Measurements from ENCODE around the gene PTGES3. TPM values are rescaled to one million over a fixed set of nuclear protein-coding genes. Genes with fewer than 3 reads are reported as not detected.

The PTGES3 gene
- total RNA-seq, 3 donors from 2014 or later: 343 to 400 (median 399) TPM

DNA sequence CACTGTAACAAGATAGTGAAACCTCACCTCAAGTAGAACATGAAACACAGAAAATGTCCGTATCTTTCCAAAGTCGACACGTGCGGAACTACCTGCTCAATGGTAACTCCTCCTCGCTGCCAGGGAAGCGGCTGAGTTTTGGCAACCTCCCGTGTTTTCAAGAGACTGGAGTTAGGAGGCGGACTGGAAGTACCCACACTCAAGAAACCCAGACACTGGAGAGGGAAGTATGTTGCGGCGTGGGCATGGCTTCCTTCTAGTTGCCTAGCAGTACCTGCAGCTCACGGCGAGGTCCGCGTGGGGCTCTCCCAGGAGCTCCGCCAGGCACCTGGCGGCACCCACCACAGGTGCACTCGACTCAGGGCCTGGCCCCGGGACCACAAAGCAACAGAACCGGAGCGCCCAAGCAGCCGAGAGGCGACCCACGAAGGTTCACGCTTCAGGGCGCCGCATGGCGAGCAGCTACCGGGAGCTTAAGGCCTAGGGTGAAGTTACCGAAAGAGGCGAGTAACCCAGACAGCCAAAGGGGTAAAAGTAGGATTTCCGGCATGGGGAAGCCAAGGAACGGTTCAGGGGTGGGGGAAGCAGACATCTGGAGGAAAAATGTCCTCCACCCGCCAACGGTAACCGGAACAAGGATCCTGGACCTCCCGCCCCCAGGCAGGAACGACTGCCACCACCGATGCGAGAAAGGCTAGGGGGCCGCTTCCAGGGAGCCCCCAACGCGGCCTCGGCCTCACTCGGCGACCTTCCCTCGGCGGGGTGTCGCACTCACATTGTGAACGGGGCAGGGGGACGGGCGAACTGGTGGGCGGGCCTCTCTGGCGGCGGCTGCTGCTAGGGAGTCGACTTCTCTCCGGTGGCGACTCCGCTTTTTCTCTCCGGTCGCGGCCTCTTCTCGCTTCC, 608 bp downstream of the PTGES3 start:
- ATAC-seq (peak; percentile 34 to 36), DNase-seq (peak; percentile 53)
- H3K9me3 Mint-ChIP-seq: no peaks in the 10 kb centered on the region
- H3K4me1 Mint-ChIP-seq (ENCODE audit: low read depth): peaks cover 29% of the 10 kb centered on the region
- no peaks in the 10 kb centered on the region for H3K27me3 Mint-ChIP-seq (ENCODE audit: low read depth)
- peak overlapping the region; percentile 100 for H3K4me3 Mint-ChIP-seq
- peaks cover 23% of the 10 kb centered on the region for H3K36me3 Mint-ChIP-seq (ENCODE audit: insufficient read depth)

- DNase-seq (no peak), ATAC-seq (no peak)
- Mint-ChIP-seq H3K9me3 (no peaks in the 10 kb centered on the region), H3K36me3 (ENCODE audit: insufficient read depth) (peaks cover 32% of the 10 kb centered on the region), H3K27me3 (ENCODE audit: low read depth) (no peaks in the 10 kb centered on the region), H3K4me1 (ENCODE audit: low read depth) (peaks cover 50% of the 10 kb centered on the region), H3K4me3 (peak overlapping the region; percentile 100)
Observed at GRCh38 chr12:56684745-56685359, 3.2 kb downstream of the PTGES3 start.

- DNase-seq (no peak), ATAC-seq (no peak)
- no peaks in the 10 kb centered on the region for H3K27me3 Mint-ChIP-seq (ENCODE audit: low read depth)
- H3K9me3 Mint-ChIP-seq: no peaks in the 10 kb centered on the region
- peaks cover 42% of the 10 kb centered on the region for H3K36me3 Mint-ChIP-seq (ENCODE audit: insufficient read depth)
- peaks cover 61% of the 10 kb centered on the region for H3K4me1 Mint-ChIP-seq (ENCODE audit: low read depth)
- H3K4me3 Mint-ChIP-seq: peak overlapping the region; percentile 100
Observed at GRCh38 chr12:56682323-56682722, 5.8 kb downstream of the PTGES3 start.

DNA sequence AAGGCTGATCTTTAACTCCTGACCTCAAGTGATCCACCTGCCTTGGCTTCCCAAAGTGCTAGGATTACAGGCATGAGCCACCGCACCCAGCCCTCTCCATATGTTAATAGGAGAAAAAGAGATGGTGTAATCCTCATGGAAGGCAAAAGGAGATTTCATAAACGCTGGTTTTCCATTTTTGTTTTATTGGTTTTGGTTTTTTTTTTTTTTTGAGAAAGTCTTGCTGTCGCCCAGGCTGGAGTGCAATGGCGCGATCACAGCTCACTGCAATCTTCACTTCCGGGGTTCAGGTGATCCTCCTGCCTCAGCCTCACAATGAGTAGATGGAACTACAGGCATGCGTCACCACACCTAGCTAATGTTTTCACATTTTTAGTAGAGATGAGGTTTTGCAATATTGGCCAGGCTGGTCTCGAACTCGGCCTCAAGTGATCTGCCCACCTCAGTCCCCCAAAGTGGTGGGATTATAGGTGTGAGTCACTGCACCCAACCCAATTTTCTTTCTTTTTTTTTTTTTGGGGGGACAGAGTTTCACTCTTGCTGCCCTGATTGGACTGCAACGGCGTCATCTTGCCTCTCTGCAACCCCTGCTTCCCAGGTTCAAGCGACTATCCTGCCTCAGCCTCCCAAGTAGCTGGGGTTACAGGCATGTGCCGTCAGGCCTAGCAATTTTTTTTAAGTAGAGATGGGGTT, 8.1 kb downstream of the PTGES3 start:
- H3K9me3 Mint-ChIP-seq: no peaks in the 10 kb centered on the region
- peaks cover 37% of the 10 kb centered on the region for H3K36me3 Mint-ChIP-seq (ENCODE audit: insufficient read depth)
- peaks cover 73% of the 10 kb centered on the region for H3K4me1 Mint-ChIP-seq (ENCODE audit: low read depth)
- H3K27me3 Mint-ChIP-seq (ENCODE audit: low read depth): no peaks in the 10 kb centered on the region
- H3K4me3 Mint-ChIP-seq: no peak overlapping the region
- DNase-seq: no peak
- no peak for ATAC-seq

DNA sequence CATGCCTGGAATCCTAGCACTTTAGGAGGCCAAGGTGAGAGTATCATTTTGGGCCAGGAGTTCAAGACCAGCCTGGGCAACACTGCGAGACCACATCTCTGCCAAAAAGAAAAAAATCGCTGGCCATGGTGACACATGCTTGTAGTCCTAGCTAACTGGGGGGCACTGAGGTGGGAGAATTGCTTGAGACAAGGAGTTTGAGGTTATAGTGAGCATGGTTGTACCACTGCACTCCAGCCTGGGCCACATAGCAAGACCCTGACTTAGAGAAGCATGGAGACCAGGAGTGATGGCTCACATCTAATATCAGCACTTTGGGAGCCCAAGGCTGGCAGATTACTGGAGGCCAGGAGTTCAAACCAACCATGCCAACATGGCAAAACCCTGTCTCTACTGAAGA, 9.2 kb downstream of the PTGES3 start:
- peaks cover 25% of the 10 kb centered on the region for H3K36me3 Mint-ChIP-seq (ENCODE audit: insufficient read depth)
- peaks cover 67% of the 10 kb centered on the region for H3K4me1 Mint-ChIP-seq (ENCODE audit: low read depth)
- no peak for ATAC-seq
- H3K4me3 Mint-ChIP-seq: peak overlapping the region; percentile 38
- DNase-seq: no peak
- H3K27me3 Mint-ChIP-seq (ENCODE audit: low read depth): no peaks in the 10 kb centered on the region
- H3K9me3 Mint-ChIP-seq: no peaks in the 10 kb centered on the region

GRCh38 chr12:56677680-56678079, 10.4 kb downstream of the PTGES3 start:
- H3K27me3 Mint-ChIP-seq (ENCODE audit: low read depth): no peaks in the 10 kb centered on the region
- ATAC-seq (peak; percentile 84 to 88), DNase-seq (no peak)
- no peak overlapping the region for H3K4me3 Mint-ChIP-seq
- H3K9me3 Mint-ChIP-seq: no peaks in the 10 kb centered on the region
- H3K36me3 Mint-ChIP-seq (ENCODE audit: insufficient read depth): peaks cover 28% of the 10 kb centered on the region
- peaks cover 71% of the 10 kb centered on the region for H3K4me1 Mint-ChIP-seq (ENCODE audit: low read depth)

DNA sequence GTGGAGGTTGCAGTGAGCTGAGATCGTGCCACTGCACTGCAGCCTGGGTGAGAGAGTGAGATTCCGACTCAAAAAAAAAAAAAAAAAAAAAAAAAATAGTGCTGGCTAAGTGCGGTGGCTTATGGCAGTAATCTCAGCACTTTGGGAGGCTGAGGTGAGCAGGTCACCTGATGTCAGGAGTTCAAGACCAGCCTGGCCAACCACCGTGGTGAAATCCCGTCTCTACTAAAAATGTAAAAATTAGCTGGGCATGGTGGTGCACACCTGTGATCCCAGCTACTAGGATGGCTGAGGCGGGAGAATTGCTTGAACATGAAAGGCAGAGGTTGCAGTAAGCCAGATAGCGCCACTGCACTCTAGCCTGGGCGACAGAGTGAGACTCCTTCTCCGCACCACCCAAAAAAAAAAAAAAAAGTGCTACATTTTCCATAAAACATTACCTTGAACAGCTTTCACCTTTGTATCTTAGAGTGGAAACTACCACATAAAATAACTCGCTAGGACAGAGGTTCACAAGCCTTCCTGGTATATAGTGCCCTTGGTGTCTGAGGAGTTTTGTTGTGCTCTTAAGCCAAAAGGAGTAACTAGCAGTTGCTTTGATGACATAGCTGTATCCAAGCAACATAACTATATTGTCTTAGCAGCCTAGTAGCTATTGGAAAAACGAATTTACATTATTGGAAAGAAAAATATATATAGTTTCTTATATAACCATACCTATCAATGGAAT, 11.1 kb downstream of the PTGES3 start:
- ATAC-seq: peak; percentile 5 to 9
- Mint-ChIP-seq H3K27me3 (ENCODE audit: low read depth) (no peaks in the 10 kb centered on the region), H3K4me3 (no peak overlapping the region), H3K4me1 (ENCODE audit: low read depth) (peaks cover 73% of the 10 kb centered on the region), H3K9me3 (no peaks in the 10 kb centered on the region), H3K36me3 (ENCODE audit: insufficient read depth) (peaks cover 30% of the 10 kb centered on the region)
- DNase-seq: no peak

DNA sequence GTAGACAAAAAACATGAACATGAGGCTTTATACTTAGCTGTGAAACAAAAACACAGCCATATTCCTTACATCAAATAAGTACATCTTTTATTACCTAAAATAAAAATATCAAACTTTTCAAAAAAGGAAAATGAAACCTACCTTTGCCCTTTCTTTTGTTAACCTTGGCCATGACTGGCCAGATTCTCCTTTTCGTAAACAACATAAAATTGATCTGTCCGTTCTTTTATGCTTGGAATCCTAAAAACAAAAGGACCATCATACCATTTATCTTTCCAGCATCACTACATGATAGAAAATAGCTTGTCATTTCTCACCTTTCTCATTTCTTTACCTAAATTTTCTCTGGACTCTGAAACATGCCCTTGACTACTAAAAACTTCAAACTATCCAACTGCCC, 16.5 kb downstream of the PTGES3 start:
- peaks cover 50% of the 10 kb centered on the region for H3K4me1 Mint-ChIP-seq (ENCODE audit: low read depth)
- H3K27me3 Mint-ChIP-seq (ENCODE audit: low read depth): no peaks in the 10 kb centered on the region
- DNase-seq: no peak
- peaks cover 32% of the 10 kb centered on the region for H3K36me3 Mint-ChIP-seq (ENCODE audit: insufficient read depth)
- no peak for ATAC-seq
- H3K9me3 Mint-ChIP-seq: no peaks in the 10 kb centered on the region
- H3K4me3 Mint-ChIP-seq: no peak overlapping the region

- Mint-ChIP-seq H3K36me3 (ENCODE audit: insufficient read depth) (peaks cover 33% of the 10 kb centered on the region), H3K9me3 (no peaks in the 10 kb centered on the region), H3K4me1 (ENCODE audit: low read depth) (peaks cover 44% of the 10 kb centered on the region), H3K27me3 (ENCODE audit: low read depth) (no peaks in the 10 kb centered on the region), H3K4me3 (no peak overlapping the region)
- DNase-seq (no peak), ATAC-seq (no peak)
Observed at GRCh38 chr12:56670836-56671235, 17.2 kb downstream of the PTGES3 start.

- Mint-ChIP-seq H3K4me1 (ENCODE audit: low read depth) (peaks cover 32% of the 10 kb centered on the region), H3K4me3 (no peak overlapping the region), H3K36me3 (ENCODE audit: insufficient read depth) (peaks cover 48% of the 10 kb centered on the region), H3K9me3 (no peaks in the 10 kb centered on the region), H3K27me3 (ENCODE audit: low read depth) (no peaks in the 10 kb centered on the region)
- DNase-seq (no peak), ATAC-seq (peak; percentile 28 to 51)
Observed at GRCh38 chr12:56668197-56668457, 20.0 kb downstream of the PTGES3 start.

DNA sequence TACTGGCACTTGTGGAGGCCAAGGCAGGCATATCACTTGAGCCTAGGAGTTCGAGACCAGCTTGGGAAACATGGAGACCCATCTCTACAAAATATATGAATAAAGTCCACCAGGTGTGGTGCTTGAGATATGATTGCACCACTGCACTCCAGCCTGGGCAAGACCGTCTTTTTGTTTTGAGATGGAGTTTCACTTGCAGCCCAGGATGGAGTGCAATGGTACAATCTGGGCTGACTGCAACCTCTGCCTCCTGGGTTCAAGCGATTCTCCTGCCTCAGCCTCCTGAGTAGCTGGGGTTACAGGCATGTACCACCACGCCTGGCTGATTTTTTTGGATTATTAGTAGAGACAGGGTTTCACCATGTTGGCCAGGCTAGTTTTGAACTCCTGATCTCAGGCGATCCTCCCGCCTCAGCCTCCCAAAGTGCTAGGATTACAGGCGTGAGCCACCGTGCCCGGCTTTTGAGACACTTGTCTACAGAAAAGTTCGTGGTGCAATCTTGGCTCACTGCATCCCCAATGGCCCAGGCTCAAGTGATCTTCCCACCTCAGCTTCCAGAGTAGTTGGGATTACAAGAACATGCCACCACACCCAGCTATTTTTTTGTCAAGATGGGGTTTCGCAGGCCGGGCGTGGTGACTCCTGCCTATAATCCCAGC, 26.0 kb downstream of the PTGES3 start:
- H3K27me3 Mint-ChIP-seq (ENCODE audit: low read depth): no peaks in the 10 kb centered on the region
- peaks cover 17% of the 10 kb centered on the region for H3K4me1 Mint-ChIP-seq (ENCODE audit: low read depth)
- DNase-seq (no peak), ATAC-seq (no peak)
- peaks cover 23% of the 10 kb centered on the region for H3K36me3 Mint-ChIP-seq (ENCODE audit: insufficient read depth)
- no peaks in the 10 kb centered on the region for H3K9me3 Mint-ChIP-seq
- no peak overlapping the region for H3K4me3 Mint-ChIP-seq

DNA sequence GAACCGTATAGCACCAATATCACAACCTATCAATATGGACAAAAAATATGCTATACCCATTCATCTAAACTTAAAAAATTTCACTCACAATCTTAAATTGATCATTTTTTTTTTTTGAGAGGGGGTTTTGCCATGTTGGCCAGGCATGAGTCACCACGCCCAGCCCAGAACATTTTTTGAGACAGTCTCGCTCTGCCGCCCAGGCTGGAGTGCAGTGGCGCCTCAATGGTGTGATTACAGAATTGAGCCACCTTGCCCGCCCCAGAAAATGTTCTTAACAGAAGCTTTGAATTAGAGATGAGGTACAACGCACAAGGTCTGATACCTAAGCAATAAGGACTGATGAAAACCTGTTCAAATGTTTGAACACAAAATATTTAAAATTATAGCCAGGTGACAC, 26.5 kb downstream of the PTGES3 start:
- H3K4me1 Mint-ChIP-seq (ENCODE audit: low read depth): peaks cover 17% of the 10 kb centered on the region
- DNase-seq: no peak
- no peak overlapping the region for H3K4me3 Mint-ChIP-seq

DNA sequence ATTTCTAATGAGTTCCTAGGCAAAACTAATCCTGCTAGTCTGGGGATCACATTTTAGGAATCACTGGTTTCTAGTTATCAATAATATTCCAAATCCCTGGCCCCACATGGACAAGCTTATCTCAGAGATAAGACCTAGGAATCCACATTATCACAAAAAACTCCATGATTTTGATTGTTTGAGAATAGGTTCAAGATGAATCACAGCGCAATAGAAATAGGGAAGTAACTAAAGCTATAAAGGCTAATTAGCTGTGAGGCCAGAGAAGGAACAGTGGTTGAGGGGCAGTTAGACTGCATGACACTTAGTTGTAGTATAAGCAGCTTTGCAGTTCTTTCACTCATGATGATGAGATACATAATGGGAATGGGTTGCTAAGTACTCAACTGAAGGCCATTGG, 29.2 kb downstream of the PTGES3 start:
- ATAC-seq (no peak), DNase-seq (no peak)
- no peak overlapping the region for H3K4me3 Mint-ChIP-seq
- peaks cover 4% of the 10 kb centered on the region for H3K9me3 Mint-ChIP-seq
- H3K27me3 Mint-ChIP-seq (ENCODE audit: low read depth): no peaks in the 10 kb centered on the region
- peaks cover 11% of the 10 kb centered on the region for H3K36me3 Mint-ChIP-seq (ENCODE audit: insufficient read depth)
- peaks cover 17% of the 10 kb centered on the region for H3K4me1 Mint-ChIP-seq (ENCODE audit: low read depth)

More for the DNA sequence above, 26.5 kb downstream of the PTGES3 start:
- H3K9me3 Mint-ChIP-seq: no peaks in the 10 kb centered on the region
- no peaks in the 10 kb centered on the region for H3K27me3 Mint-ChIP-seq (ENCODE audit: low read depth)
- peaks cover 23% of the 10 kb centered on the region for H3K36me3 Mint-ChIP-seq (ENCODE audit: insufficient read depth)
- no peak for ATAC-seq

Data from activated T-cell treated with anti-CD3 and anti-CD28 coated beads, Interleukin-2, amount 50 U/mL, for 4 hours (primary cell).